ENCODE results near the gene LSM7. TPM values are rescaled to one million over a fixed set of nuclear protein-coding genes. Genes with fewer than 3 reads are reported as not detected.

LSM7 gene
- polyA plus RNA-seq, 3 donors: 98.6 to 312 (median 132) TPM

DNA sequence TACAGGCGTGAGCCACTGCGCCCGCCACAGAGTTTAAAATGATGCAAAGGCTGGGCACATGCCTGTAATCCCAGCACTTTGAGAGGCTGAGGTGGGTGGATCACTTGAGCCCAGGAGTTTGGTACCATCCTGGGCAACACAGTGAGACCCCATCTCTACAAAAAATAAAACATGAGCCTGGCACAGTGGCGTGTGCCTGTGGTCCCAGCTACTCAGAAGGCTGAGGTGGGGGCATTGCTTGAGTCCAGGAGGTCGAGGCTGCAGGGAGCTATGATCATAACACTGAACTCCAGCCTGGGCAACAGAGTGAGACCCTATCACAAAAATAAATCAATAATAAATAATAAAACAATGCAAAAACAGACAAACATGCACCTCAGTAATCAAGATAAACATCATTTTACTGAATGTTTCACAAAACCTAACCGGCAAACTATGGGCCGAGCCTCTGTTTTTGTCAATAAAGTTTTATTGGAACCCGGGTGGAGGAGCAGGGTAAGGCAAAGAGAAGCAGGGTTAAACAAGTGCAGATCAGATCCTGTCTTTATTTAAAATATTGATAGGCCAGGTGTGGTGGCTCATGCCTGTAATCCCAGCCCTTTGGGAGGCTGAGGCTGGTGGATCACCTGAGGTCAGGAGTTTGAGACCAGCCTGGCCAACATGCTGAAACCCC lies 44.4 kb downstream of the LSM7 start:
- Histone ChIP-seq H3K79me2 (ENCODE audit: insufficient read depth, low read length) (peaks cover 23% of the 10 kb centered on the region), H3K4me2 (replicated peaks; ENCODE audit: extremely low read depth, low read length, poor library complexity, severe bottlenecking) (no peak overlapping the region), H2AFZ (ENCODE audit: insufficient read depth, low read depth, low read length, poor library complexity, severe bottlenecking) (no peak overlapping the region), H3K9me3 (replicated peaks in 1 of 2; ENCODE audit: control insufficient read depth in 1 of 2, insufficient read depth in 1 of 2, low read length in 2 of 2) (no peaks in the 10 kb centered on the region), H3K27me3 (ENCODE audit: control insufficient read depth in 2 of 2, insufficient read depth in 2 of 2, low read length in 2 of 2) (no peaks in the 10 kb centered on the region), H4K20me1 (ENCODE audit: insufficient read depth, low read length) (peaks cover 15% of the 10 kb centered on the region), H3K36me3 (replicated peaks in 1 of 2; ENCODE audit: control insufficient read depth in 1 of 2, insufficient read depth in 2 of 2, low read length in 2 of 2) (no peaks in the 10 kb centered on the region), H3K27ac (ENCODE audit: low read depth in 1 of 2, low read length in 2 of 2) (no peak overlapping the region), H3K9ac (ENCODE audit: insufficient read depth, low read length, poor library complexity, severe bottlenecking) (no peak overlapping the region), H3K4me1 (ENCODE audit: control insufficient read depth in 1 of 2, insufficient read depth in 2 of 2, low read length in 2 of 2) (peaks cover 50 to 66% of the 10 kb centered on the region in 2 donors), H3K4me3 (replicated peaks in 1 of 3; ENCODE audit: low read depth in 2 of 3, low read length in 3 of 3) (no peak overlapping the region)
- peaks cover 0 to 4% (median 0%) of the 10 kb centered on the region in 7 donors for H3K9me3 Mint-ChIP-seq
- no peak overlapping the region for H3K27ac Mint-ChIP-seq
- TF ChIP-seq, protein P1, sequence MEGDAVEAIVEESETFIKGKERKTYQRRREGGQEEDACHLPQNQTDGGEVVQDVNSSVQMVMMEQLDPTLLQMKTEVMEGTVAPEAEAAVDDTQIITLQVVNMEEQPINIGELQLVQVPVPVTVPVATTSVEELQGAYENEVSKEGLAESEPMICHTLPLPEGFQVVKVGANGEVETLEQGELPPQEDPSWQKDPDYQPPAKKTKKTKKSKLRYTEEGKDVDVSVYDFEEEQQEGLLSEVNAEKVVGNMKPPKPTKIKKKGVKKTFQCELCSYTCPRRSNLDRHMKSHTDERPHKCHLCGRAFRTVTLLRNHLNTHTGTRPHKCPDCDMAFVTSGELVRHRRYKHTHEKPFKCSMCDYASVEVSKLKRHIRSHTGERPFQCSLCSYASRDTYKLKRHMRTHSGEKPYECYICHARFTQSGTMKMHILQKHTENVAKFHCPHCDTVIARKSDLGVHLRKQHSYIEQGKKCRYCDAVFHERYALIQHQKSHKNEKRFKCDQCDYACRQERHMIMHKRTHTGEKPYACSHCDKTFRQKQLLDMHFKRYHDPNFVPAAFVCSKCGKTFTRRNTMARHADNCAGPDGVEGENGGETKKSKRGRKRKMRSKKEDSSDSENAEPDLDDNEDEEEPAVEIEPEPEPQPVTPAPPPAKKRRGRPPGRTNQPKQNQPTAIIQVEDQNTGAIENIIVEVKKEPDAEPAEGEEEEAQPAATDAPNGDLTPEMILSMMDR (IDR thresholded peaks at IDR 0.05): no peak
- no peak for DNase-seq
- 82% methylated on average over 2 of the region's 8 CpGs for WGBS (ENCODE audit: insufficient coverage)
- peaks cover 58% of the 10 kb centered on the region for H3K4me1 Mint-ChIP-seq
- H3K27me3 Mint-ChIP-seq (ENCODE audit: low read depth in 3 of 3): peaks cover 4 to 11% (median 4%) of the 10 kb centered on the region in 3 donors
- no peak overlapping the region for H3K4me3 Mint-ChIP-seq
- intact Hi-C loops (cut with micrococcal nuclease): loop anchor here in 1 of 2 donors (10.0 kb wide), 1 partner anchor 111 kb away; no protein-coding TSS in a partner anchor
- peaks cover 5 to 16% of the 10 kb centered on the region in 2 donors for H3K36me3 Mint-ChIP-seq

DNA sequence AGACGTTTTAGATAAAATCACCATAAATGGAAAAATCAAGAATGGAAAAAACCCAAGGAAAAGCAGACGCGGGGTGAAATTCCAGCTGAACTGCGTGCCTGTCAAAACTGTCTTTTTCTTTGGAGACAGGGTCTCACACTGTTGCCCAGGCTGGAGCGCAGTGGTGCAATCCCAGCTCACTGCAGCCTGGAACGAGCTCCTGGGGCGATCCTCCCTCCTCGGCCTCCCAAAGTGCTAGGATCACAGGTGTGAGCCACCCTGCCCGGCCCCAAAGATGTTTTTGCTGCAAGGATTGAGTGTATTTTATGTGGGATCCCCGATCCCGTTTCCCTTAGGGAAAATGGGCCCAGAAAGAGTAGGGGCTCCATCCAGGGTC lies 45.5 kb downstream of the LSM7 start:
- Histone ChIP-seq H3K4me2 (replicated peaks; ENCODE audit: extremely low read depth, low read length, poor library complexity, severe bottlenecking) (peak overlapping the region; percentile 99), H3K4me3 (replicated peaks in 1 of 3; ENCODE audit: low read depth in 2 of 3, low read length in 3 of 3) (peak overlapping the region in 2 of 3 experiments; percentile 71 to 79), H3K36me3 (replicated peaks in 1 of 2; ENCODE audit: control insufficient read depth in 1 of 2, insufficient read depth in 2 of 2, low read length in 2 of 2) (peaks cover 0 to 6% of the 10 kb centered on the region in 2 donors), H3K9me3 (replicated peaks in 1 of 2; ENCODE audit: control insufficient read depth in 1 of 2, insufficient read depth in 1 of 2, low read length in 2 of 2) (no peaks in the 10 kb centered on the region), H3K27ac (ENCODE audit: low read depth in 1 of 2, low read length in 2 of 2) (peak overlapping the region in 1 of 2 donors; percentile 82), H4K20me1 (ENCODE audit: insufficient read depth, low read length) (peaks cover 24% of the 10 kb centered on the region), H3K9ac (ENCODE audit: insufficient read depth, low read length, poor library complexity, severe bottlenecking) (peak overlapping the region; percentile 68), H2AFZ (ENCODE audit: insufficient read depth, low read depth, low read length, poor library complexity, severe bottlenecking) (no peak overlapping the region), H3K27me3 (ENCODE audit: control insufficient read depth in 2 of 2, insufficient read depth in 2 of 2, low read length in 2 of 2) (no peaks in the 10 kb centered on the region), H3K79me2 (ENCODE audit: insufficient read depth, low read length) (peaks cover 31% of the 10 kb centered on the region), H3K4me1 (ENCODE audit: control insufficient read depth in 1 of 2, insufficient read depth in 2 of 2, low read length in 2 of 2) (peaks cover 39 to 55% of the 10 kb centered on the region in 2 donors)
- DNase-seq: no peak
- TF ChIP-seq, protein P1 (IDR thresholded peaks at IDR 0.05): no peak
- Mint-ChIP-seq H3K27me3 (ENCODE audit: low read depth in 3 of 3) (peaks cover 4 to 9% (median 4%) of the 10 kb centered on the region in 3 donors), H3K4me3 (peak overlapping the region; percentile 88 to 94), H3K4me1 (peaks cover 47% of the 10 kb centered on the region), H3K36me3 (peaks cover 10 to 25% of the 10 kb centered on the region in 2 donors), H3K27ac (peak overlapping the region; percentile 70 to 94 (median 91)), H3K9me3 (peaks cover 0 to 4% (median 0%) of the 10 kb centered on the region in 7 donors)
- intact Hi-C loops (cut with micrococcal nuclease): loop anchor here in 1 of 2 donors (10.0 kb wide), 1 partner anchor 112 kb away; no protein-coding TSS in a partner anchor
- WGBS (ENCODE audit: insufficient coverage): 82% methylated on average over 10 of the region's 11 CpGs

All from CD14-positive monocyte (primary cell).